ENCODE results near the gene PDE3B.
"Not testable (repeated sequence)": the region's sequence is repeated elsewhere in the genome, so short reads cannot be mapped to it uniquely, and the experiment has no call there.

Gene PDE3B

DNA sequence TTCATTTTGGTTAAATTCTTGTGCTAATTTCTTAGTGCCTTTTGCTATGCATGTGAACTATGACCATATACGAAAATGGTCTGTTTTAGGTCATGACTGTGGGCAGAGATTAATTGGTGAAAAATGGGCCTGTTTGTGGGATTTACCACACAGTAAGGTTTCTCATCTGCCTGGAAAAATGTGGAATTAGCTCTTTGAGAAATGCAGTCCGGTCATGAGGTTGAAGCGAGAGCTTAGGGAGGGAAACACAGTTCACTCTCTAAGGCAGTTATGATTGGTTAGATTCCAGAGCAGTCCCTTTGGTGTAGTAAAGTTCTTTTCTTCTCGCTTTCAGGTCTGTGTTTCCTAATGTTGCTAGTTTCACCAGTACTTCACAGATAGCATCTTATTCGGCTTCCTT, 1.2 kb upstream of the PDE3B start:
- DNase-seq, result no peak

DNA sequence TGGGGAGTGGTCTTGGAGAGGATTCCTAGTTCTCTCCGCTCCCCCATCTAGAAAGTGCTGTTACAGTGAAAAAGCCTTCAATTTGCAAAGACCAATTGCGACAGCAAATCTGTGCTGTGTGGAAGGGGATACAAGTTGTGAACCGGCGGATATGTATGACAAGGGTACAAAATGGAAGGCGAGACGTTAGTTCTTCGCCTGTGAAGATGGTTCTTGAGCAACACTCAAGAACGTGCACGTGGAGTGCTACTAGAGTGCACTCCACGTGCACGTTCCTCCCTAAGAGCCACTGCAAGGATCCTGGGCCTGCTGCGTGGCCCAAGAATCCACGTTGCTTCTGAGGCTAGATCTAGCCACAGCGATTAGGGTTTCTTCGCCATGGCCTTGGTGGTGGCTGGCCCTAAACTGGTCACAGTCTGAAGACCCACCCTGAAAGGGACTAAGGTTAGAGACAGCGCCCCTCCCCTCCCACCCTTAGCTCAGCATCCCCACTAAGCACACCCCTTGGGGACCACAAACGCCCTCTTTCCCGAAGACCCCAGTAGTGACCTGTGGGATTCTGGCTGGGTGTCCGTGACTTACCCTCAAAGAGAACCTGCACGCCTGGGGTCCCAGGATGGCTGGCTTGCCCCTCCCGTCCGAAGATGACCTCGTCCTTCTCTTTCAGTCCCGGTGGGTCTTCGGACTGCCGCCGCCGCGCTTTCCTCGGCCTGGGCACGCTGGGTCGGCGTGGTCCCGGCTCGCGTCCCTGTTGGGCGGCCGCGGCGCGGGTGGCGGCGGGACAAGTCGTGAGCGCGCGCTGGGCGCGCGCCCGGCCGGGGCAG, 519 bp upstream of the PDE3B start:
- no peak for DNase-seq

DNA sequence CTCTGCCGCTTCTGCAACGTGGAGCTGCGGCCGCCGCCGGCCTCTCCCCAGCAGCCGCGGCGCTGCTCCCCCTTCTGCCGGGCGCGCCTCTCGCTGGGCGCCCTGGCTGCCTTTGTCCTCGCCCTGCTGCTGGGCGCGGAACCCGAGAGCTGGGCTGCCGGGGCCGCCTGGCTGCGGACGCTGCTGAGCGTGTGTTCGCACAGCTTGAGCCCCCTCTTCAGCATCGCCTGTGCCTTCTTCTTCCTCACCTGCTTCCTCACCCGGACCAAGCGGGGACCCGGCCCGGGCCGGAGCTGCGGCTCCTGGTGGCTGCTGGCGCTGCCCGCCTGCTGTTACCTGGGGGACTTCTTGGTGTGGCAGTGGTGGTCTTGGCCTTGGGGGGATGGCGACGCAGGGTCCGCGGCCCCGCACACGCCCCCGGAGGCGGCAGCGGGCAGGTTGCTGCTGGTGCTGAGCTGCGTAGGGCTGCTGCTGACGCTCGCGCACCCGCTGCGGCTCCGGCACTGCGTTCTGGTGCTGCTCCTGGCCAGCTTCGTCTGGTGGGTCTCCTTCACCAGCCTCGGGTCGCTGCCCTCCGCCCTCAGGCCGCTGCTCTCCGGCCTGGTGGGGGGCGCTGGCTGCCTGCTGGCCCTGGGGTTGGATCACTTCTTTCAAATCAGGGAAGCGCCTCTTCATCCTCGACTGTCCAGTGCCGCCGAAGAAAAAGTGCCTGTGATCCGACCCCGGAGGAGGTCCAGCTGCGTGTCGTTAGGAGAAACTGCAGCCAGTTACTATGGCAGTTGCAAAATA, 816 bp downstream of the PDE3B start:
- DNase-seq, result no peak

DNA sequence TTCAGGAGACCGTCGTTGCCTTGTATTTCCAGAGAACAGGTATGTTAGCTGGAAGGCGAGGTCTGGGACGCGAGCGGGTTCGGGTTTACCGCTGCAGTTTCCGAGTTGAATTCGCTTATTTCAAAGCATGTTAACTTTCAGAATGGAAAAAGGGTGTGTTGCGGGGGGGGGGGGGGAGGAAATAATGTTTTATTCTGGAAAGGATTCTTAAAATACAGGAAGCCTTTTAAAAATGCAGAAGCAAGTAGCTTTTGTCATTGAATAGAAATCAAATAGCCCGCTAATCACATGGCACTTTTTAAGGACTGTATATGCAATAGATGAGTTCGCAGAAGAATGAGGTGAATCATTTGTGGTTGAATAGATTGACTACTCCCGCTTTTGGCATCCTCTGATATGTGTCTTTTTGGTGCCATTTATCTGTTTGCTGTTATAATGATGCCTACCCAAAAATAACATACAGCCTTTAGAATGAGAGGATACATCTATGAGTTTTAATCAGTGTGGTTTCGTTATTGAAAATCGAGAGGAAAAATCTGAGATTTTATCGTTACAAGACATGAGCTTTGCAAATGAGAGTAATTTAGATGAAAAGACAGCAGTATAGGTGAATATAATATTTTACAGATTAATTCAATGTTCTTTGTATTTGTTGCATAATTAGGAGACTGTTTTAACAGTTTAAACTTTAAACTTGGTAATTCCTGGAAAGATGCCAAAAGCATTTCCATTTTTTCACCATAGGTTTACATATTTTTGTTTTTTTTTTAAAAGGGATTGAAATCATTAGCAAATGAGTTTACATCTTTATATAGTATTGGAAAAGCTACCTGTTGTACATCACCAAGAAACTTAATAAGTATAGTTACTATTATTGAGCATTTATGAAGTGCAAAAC, 1.7 kb downstream of the PDE3B start:
- DNase-seq, result no peak

DNA sequence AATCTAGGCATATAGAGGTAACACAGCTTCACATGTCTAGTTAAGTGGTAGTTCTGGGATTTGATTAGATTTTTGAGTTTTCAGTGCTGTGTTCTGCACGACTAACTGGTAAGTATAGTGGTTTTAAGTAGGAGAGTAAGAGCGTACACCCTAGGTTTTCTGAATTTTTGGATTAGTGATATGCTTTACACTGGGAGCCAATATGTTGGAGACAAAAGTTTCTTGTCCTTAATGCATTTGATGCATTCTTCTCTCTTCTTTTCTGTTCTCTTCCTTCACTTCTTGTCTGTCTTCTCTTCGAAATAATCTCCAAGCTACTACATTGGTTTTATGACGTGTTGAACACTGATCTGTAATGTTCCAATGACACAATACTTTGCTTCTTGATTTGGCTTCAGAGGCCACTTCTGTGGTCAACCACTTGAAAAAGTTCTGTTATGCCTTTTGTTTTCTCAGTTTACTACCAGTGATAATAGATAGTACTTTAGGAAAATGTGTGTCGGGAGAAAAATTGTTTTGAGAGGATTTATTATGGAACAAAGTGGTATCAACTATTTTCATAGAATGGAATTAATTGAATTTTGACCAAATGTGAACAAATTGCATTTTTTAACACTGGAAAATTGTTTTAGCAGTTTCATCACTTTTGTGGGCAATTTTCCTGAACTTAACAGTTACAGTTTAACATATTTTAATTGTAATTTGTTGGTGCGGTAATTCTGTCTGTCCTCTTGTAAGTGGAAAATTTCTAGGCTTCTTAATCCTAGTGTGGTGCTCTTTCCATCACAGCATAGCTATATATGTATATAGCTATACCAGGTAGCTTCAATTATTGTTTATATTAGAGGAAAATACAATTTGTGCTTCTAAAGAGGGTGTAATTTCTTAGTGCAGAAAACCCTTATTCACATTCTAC, 2.6 kb downstream of the PDE3B start:
- DNase-seq, result no peak

DNA sequence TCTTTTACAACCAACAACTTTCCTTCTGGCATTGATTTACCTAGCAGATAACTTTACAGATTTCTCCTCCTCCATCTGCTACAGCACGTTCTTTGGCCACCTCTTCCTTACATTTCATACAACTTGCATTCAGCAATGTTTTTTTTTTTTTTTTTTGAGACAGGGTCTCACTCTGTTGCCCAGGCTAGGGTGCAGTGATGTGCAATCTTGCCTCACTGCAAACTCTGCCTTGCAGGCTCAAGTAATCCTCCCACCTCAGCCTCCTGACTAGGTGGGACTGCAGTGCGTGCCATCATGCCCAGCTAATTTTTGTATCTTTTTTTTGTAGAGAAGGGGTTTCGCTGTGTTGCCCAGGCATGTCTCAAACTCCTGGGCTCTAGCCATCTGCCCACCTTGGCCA, 6.5 kb downstream of the PDE3B start:
- DNase-seq, result no peak

DNA sequence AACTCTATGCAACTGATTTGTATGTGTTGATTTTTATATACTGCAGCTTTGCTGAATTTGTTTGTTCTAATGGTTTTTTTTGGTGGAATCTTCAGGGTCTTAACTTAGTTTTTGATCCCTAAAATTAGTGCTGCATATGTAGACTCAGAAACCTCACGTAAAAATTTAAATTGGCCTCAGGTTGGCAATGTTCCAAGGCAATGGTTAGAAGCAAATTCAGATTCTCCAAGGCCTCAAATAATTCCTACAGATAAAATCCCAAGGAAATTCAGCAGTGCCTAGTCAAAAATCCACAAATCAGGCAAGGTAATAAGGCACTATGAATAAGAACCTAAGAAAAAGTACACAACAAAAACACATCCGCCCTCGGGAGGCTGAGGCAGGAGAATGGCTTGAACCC, 9.5 kb downstream of the PDE3B start:
- no peak for DNase-seq

DNA sequence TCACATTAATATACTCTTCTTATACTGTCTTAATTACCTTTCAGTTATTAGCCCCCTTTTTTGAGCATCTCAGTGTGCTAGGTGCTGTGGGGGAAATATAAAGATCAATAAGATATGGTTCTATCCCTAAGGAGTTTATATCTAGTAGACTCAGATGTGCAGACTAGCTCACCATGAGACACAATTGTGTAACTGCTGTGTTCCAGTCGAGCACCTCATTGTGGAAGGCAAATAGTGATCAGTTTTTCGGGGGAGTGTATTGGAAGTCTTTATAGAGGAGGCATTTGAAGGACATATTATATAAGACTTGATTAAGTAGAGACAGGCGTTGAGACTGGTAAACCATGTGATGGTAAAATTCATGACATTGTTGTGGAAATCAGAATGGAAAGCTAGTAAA, 11.8 kb downstream of the PDE3B start:
- no peak for DNase-seq

DNA sequence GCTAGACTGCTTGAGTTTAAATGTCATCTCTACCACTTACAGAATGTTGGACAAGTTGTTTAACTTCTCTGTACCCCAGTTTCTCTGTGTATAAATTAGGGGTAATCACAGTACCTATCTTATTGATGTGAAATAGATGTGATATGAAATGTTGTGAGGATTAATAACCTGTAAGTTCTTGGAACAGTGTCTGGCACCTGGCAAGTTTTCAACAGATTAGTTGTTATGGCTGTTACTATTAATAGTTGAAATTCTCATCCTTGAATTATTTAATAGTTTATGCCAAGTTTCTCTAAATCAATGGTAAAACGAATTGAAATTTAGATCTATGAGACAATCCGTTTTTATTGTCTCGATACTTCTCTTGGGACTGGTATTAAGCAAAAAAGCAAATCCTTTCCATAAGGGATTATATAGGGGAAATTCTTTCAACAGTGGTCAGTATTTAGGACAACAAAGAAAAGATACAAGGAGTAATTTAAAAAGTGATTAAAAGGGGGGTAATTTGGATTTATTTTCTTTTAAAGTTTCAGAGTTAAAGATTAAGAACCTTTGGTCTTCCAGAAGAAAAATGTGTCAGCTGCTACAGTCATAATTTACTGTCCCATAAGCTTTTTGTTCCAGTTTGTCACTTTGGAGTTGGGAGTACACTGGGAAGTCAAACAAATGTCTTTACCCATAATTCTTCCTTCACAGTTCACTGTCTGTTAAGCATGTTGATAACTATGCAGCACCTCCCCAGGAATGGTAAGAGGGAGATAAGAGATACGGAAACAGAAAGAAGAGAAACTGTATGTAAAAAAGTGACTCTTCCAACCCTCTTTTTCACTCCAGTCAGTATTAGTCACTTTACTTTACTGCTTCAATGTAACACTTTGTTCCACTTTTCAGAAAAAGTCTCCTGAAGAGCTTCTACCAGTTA, 13.2 kb downstream of the PDE3B start:
- DNase-seq, result no peak

DNA sequence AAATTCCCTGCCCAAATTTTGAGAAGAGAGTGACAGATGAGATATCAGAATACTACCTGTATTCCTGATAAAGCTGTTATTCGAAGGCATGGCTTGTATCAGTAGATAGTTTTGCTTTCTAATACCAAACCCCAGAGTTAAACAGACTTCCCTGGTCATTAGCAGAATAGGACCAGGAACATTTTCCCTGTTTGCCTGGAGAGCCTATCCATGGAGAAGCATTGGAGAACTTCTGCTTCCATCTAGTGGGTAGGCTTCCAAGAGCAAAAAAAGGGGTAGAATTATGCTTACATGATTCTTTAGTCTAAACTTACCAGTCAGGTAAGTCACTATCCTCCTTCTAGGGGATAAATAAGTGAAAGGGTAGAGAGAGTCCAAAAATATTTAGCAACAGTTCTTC, 14.2 kb downstream of the PDE3B start:
- DNase-seq, result no peak

DNA sequence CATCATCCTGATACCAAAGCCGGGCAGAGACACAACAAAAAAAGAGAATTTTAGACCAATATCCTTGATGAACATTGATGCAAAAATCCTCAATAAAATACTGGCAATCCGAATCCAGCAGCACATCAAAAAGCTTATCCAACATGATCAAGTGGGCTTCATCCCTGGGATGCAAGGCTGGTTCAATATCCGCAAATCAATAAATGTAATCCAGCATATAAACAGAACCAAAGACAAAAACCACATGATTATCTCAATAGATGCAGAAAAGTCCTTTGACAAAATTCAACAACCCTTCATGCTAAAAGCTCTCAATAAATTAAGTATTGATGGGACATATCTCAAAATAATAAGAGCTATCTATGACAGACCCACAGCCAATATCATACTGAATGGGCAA, 21.3 kb downstream of the PDE3B start:
- not testable (repeated sequence) for DNase-seq

DNA sequence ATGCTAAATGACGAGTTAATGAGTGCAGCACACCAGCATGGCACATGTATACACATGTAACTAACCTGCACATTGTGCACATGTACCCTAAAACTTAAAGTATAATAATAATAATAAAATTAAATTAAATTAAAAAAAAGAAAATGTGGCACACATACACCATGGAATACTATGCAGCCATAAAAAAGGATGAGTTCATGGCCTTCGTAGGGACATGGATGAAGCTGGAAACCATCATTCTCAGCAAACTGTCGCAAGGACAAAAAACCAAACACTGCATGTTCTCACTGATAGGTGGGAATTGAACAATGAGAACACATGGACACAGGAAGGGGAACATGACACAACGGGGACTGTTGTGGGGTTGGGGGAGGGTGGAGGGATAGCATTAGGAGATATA, 23.7 kb downstream of the PDE3B start:
- DNase-seq, result not testable (repeated sequence)

DNA sequence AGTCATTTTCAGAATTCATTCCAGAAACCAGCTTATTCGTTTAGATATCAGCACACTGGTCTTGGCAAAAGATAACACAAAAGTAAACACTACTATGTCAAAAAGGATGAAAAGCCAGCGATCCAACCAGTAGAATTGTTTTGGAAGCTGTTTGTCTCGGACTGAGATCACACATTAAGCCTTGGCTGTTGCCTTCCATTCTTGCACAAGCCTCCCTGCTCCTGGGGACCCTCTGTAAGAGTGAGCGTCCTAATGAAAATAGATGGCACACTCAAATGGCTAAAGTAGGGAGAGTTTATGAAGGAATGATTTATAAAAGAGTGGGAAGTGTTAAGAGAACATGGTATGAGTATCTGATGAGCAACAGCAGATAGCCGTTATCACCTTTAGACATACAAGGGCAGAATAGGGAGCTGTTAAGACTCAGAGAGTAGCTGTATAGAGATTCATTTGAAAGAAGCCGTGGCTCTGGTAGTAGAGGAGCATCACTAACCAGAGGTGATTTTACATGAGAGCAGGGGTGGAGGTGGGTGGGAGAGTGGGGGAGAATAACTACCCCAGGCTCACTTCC, 25.2 kb downstream of the PDE3B start:
- DNase-seq, result no peak

DNA sequence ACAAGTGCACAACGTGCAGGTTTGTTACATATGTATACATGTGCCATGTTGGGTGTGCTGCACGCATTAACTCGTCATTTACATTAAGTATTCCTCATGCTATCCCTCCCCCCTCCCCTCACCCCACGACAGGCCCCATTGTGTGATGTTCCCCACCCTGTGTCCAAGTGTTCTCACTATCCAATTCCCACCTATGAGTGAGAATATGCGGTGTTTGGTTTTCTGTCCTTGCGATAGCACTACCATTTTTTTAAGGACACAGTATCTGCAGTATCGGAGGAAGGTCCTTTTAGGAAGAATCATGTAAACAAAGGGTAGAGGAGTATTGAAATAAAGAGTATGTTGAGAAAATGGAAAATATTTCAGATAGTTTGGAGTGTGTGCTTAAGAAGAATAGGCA, 25.9 kb downstream of the PDE3B start:
- DNase-seq, result no peak

DNA sequence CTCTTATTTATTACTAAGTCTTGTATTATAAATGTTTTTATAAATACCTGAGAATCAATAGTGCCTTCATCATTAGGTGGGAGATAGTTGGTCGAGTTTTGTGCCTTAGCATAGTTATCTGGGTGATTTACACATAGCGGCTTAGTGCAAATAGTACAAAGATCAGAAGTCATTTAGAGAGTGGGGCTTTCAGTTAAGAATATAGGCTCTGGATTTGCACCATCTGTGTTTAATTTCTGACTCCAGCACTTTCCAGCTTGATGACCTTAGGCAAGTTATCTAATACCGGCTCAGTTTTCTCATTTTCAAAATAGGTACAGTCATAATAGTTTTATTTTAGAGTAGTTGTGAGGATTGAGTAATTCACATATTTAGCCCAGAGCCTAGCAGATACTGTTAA, 26.4 kb downstream of the PDE3B start:
- no peak for DNase-seq

DNA sequence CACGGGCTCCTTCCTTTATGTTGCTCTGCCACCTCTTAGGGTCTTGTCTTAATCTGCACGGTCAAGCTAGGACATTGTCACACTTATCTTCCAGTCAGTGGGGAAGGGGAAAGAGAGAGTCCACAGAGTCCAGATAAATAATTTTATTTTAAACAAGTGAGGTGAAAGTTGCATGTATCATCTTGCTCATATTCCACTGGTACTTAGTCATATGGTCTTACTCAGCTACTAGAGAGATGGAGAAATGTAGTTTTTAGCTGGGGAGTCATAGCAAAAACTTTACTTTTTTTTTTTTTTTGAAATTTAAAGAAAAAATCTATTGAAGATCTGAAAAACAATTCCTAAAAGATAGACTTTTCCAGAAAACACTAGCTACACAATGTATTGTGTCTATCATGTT, 29.0 kb downstream of the PDE3B start:
- DNase-seq, result no peak

DNA sequence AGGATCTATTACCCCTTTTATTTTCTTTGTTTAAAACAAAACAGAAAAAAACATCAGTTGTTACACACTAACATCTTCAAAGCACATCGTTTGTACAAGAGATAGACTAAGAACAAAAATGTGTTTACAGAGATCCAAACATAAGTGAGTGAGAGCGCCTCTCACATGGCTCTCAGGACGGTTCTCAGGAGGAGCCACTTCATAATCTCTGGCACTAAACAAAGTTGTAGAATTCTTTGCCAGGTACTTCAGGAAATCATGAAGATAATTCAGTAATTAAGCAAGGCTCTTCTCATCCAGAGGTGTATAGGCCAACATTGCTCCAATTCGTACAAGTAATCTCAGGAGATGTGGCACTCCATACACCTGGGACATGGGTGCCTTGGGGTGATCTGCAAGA, 29.8 kb downstream of the PDE3B start:
- DNase-seq, result no peak

DNA sequence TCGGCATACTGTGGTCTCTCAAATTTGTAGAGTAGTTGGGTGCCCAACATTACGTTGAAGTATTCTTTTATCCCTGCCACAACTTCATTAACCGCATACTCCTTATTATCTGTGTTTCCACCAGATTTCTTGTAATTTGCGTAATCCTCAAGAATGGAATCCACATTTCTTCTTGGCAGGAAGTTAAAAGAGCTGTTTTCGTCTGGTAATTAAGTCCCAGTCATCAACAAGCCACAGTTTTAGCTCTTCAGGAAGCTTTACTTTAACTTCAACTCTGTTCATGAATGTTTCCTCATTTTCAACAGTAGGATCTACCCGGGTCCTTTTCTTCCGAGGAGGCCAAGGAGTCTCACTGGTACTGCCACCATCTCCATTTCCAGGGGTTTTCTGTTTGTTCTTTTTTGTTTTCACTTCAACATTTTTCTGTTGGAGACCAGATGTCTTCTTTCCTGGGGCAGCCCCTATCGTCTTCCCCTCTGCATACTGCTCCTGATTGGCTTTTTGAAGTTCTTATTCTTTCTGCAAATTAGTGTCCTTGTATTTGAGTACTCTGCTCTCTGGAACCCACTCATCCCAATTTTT, 30.3 kb downstream of the PDE3B start:
- DNase-seq, result no peak

DNA sequence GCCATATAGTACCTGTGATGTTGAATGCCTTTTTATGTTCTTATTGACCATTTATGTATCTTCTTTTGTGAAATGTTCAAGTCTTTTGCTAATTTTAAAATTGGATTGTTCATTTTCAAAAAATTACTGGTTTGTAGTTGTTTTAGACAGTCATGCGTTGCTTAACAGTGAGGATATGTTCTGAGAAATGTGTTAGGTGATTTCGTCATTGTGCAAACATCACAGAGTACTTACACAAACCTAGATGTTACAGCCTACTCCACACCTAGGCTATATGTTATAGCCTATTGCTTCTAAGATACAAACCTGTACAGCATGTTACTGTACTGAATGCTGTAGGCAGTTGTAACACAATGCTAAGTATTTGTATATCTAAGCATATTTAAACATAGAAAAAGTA, 32.5 kb downstream of the PDE3B start:
- DNase-seq, result no peak

DNA sequence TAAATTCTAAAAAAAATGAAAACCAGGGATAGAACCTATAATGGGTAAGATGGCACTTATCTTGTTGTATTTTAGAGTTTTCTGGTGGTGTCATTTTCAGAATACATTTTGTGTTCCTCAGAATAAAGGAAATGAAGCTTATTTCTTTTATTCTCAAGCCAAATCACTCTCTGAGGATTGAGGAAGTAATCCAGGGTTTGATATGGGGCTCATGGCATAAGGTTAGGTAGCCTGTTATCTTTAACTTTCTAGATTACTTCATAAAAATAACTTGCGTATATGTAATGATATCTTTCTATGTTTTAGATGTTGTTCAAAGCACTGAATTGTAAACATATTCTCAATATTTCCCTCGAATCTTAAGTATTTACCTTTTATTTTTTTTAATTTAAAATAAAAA, 33.5 kb downstream of the PDE3B start:
- DNase-seq, result no peak
